GM19043 (cell line): ENCODE results near the gene AMOT.

ENCODE experiments used
- ATAC-seq: cut with Tn5 transposase; IDR thresholded peaks from one replicate; pipeline ENCODE4 v1.9.1; 2021; ENCODE audit warnings: low read depth; ENCODE audit not compliant: unreplicated experiment

The AMOT gene

GRCh38 chrX:112753116-112753515, 87.5 kb downstream of the AMOT start:
- ATAC-seq: no peak

- ATAC-seq: no peak
Measured at GRCh38 chrX:112751076-112751475, 89.6 kb downstream of the AMOT start.

GRCh38 chrX:112746812-112747595, 93.6 kb downstream of the AMOT start:
- no peak for ATAC-seq

GRCh38 chrX:112738347-112739033, 102.1 kb downstream of the AMOT start:
- no peak for ATAC-seq

GRCh38 chrX:112736310-112736709, 104.3 kb downstream of the AMOT start:
- ATAC-seq: no peak

GRCh38 chrX:112735147-112735546, 105.5 kb downstream of the AMOT start:
- no peak for ATAC-seq

GRCh38 chrX:112734290-112734689, 106.3 kb downstream of the AMOT start:
- no peak for ATAC-seq

- no peak for ATAC-seq
Measured at GRCh38 chrX:112731793-112732192, 108.8 kb downstream of the AMOT start.
